SKM-1 treated with dmso at 0.1 percent for 144 hours (cell line): Measurements from ENCODE around the gene ESRRG.
A peak's percentile ranks its signal among the peaks of the same experiment; 100 is the strongest.

ENCODE experiments used
- DNase-seq: peaks from one replicate; lab custom pipeline; 2025; ENCODE audit not compliant: unreplicated experiment; lab: John Stamatoyannopoulos, UW

Gene ESRRG

GRCh38 chr1:216723274-216723780 lies at the start of gene ESRRG:
Gene ESRRG, minus strand, starts transcription at chr1:216723429. Its CDS starts 130 bp downstream, at chr1:216723299.
- no peak for DNase-seq

- no peak for DNase-seq
Observed at GRCh38 chr1:216771922-216772321, 48.7 kb upstream of the ESRRG start.

GRCh38 chr1:216766633-216767327 lies 43.6 kb upstream of the ESRRG start:
- no peak for DNase-seq

- no peak for DNase-seq
Observed at GRCh38 chr1:216765346-216766300, 42.4 kb upstream of the ESRRG start.

- no peak for DNase-seq
Observed at GRCh38 chr1:216758161-216758560, 34.9 kb upstream of the ESRRG start.

GRCh38 chr1:216757110-216757509 lies 33.9 kb upstream of the ESRRG start:
- no peak for DNase-seq

GRCh38 chr1:216750961-216751360 lies 27.7 kb upstream of the ESRRG start:
- DNase-seq, result no peak

GRCh38 chr1:216750031-216750627 lies 26.9 kb upstream of the ESRRG start:
- DNase-seq, result peak; percentile 52

- DNase-seq, result no peak
Observed at GRCh38 chr1:216749232-216749631, 26.0 kb upstream of the ESRRG start.

GRCh38 chr1:216742625-216743024 lies 19.4 kb upstream of the ESRRG start:
- DNase-seq, result no peak

GRCh38 chr1:216740331-216740730 lies 17.1 kb upstream of the ESRRG start:
- no peak for DNase-seq

GRCh38 chr1:216739793-216740192 lies 16.6 kb upstream of the ESRRG start:
- no peak for DNase-seq

GRCh38 chr1:216732121-216732520 lies 8.9 kb upstream of the ESRRG start:
- no peak for DNase-seq

- no peak for DNase-seq
Observed at GRCh38 chr1:216731562-216731961, 8.3 kb upstream of the ESRRG start.

- DNase-seq, result no peak
Observed at GRCh38 chr1:216726435-216726834, 3.2 kb upstream of the ESRRG start.

GRCh38 chr1:216722821-216723220 lies 408 bp downstream of the ESRRG start:
- no peak for DNase-seq

- DNase-seq, result no peak
Observed at GRCh38 chr1:216721863-216722262, 1.4 kb downstream of the ESRRG start.

- no peak for DNase-seq
Observed at GRCh38 chr1:216721062-216721461, 2.2 kb downstream of the ESRRG start.

- DNase-seq, result no peak
Observed at GRCh38 chr1:216711712-216712111, 11.5 kb downstream of the ESRRG start.

GRCh38 chr1:216710598-216711333 lies 12.5 kb downstream of the ESRRG start:
- DNase-seq, result no peak

- no peak for DNase-seq
Observed at GRCh38 chr1:216710055-216710454, 13.2 kb downstream of the ESRRG start.
